Endothelial cell of umbilical vein (primary cell): Measurements from ENCODE around the gene HIP1. TPM values are rescaled to one million over a fixed set of nuclear protein-coding genes. Genes with fewer than 3 reads are reported as not detected.
"Not testable (repeated sequence)": the region's sequence is repeated elsewhere in the genome, so short reads cannot be mapped to it uniquely, and the experiment has no call there.

ENCODE experiments used
- BruUV-seq: library from RNA; stranded (reverse); fragments of 400-500 nt; replicated peaks from 2 replicates; lab custom pipeline; 2021; lab: Mats Ljungman, UMichigan
- CTCF ChIA-PET: fragments of 300-600, 350-600 bp; sonication (Branson Sonifier 250); formaldehyde crosslinking; loops from one replicate; lab custom pipeline; 2021; ENCODE audit warnings: antibody characterized with exemption, inconsistent platforms; lab: Charles Lee
- POLR2A ChIA-PET: fragments of 300-600, 350-600 bp; sonication (Branson Sonifier 250); formaldehyde crosslinking; loops from one replicate; lab custom pipeline; 2021; ENCODE audit warnings: antibody characterized with exemption, inconsistent platforms; lab: Charles Lee
- DNase-seq: peaks from one replicate; pipeline ENCODE4 v3.0.0-alpha.2; 2011; ENCODE audit warnings: low read depth, low spot score
- FAIRE-seq: peaks from 2 replicates; lab custom pipeline; 2011; peaks lifted over from hg19 to GRCh38; lab: Jason Lieb, UNC
- H2AFZ ChIP-seq: 2 replicates; pipeline ENCODE4 v1.6.0; 2012; ENCODE audit warnings: low read depth, low read length, control low read depth, inconsistent platforms
- H3K27ac ChIP-seq: 2 replicates; pipeline ENCODE4 v1.5.1; 2011; ENCODE audit warnings: low read depth, mild to moderate bottlenecking, control low read depth, low read length, moderate library complexity; ENCODE audit not compliant: insufficient read depth
- H3K27me3 ChIP-seq, 2 experiments: 2 replicates each; pipeline versions ENCODE4 v1.6.0 to v1.6.1; 2011; ENCODE audit warnings: low read length in 2 of 2, mixed read lengths in 1 of 2; ENCODE audit not compliant: control insufficient read depth in 2 of 2, insufficient read depth in 2 of 2
- H3K36me3 ChIP-seq, 2 experiments: 2 replicates in 1 of 2; 3 replicates in 1 of 2; pipeline ENCODE4 v1.5.1; 2011; ENCODE audit warnings: low read length in 2 of 2, mild to moderate bottlenecking in 1 of 2, moderate library complexity in 1 of 2; ENCODE audit not compliant: control insufficient read depth in 2 of 2, insufficient read depth in 2 of 2; ENCODE audit errors: extremely low read depth in 1 of 2
- H3K4me1 ChIP-seq: 3 replicates; pipeline ENCODE4 v1.5.1; 2011; ENCODE audit warnings: mild to moderate bottlenecking, low read length; ENCODE audit not compliant: control insufficient read depth, insufficient read depth; ENCODE audit errors: extremely low read depth
- H3K4me2 ChIP-seq: 2 replicates; pipeline ENCODE4 v1.6.1; 2011; ENCODE audit warnings: low read length, control low read depth, mixed read lengths; ENCODE audit not compliant: insufficient read depth
- H3K4me3 ChIP-seq, 3 experiments: fragments of 200-600 bp in 1 of 3; sonication (generic), shearing (Covaris generic) in 1 of 3; replicated peaks in 1 of 3; 2 replicates each; pipeline ENCODE4 v1.5.1; 2011 to 2016; ENCODE audit warnings: control low read depth in 3 of 3, low read length in 3 of 3, mild to moderate bottlenecking in 2 of 3, inconsistent platforms in 1 of 3, low read depth in 1 of 3, moderate library complexity in 1 of 3; ENCODE audit not compliant: insufficient read depth in 1 of 3
- H3K79me2 ChIP-seq: 2 replicates; pipeline ENCODE4 v1.6.0; 2012; ENCODE audit warnings: low read length, inconsistent platforms; ENCODE audit not compliant: control insufficient read depth, insufficient read depth
- H3K9ac ChIP-seq: replicated peaks from 2 replicates; pipeline ENCODE3; 2011; ENCODE audit warnings: low read length, control low read depth; ENCODE audit not compliant: insufficient read depth; ENCODE audit errors: extremely low read depth
- H3K9me1 ChIP-seq: replicated peaks from 3 replicates; pipeline ENCODE4 v1.6.0; 2011; ENCODE audit warnings: mild to moderate bottlenecking, low read length; ENCODE audit not compliant: control insufficient read depth, insufficient read depth; ENCODE audit errors: extremely low read depth
- H3K9me3 ChIP-seq: replicated peaks from 2 replicates; pipeline ENCODE4 v1.5.1; 2012; ENCODE audit warnings: low read length, inconsistent platforms; ENCODE audit not compliant: control insufficient read depth, insufficient read depth
- H4K20me1 ChIP-seq: replicated peaks from 2 replicates; pipeline ENCODE3; 2011; ENCODE audit warnings: mild to moderate bottlenecking, low read length; ENCODE audit not compliant: control insufficient read depth, insufficient read depth; ENCODE audit errors: extremely low read depth
- CTCF ChIP-seq, 2 donors: IDR thresholded peaks; 1 replicate in 1 of 2; 2 replicates in 1 of 2; pipeline ENCODE4 v1.5.1; 2011; ENCODE audit warnings: low read length in 2 of 2, mild to moderate bottlenecking in 2 of 2, moderate library complexity in 2 of 2, control low read depth in 1 of 2, inconsistent platforms in 1 of 2, low read depth in 1 of 2; ENCODE audit not compliant: insufficient read depth in 1 of 2; ENCODE audit errors: extremely low read depth in 1 of 2
- EZH2 ChIP-seq: IDR thresholded peaks from 2 replicates; pipeline ENCODE4 v1.6.1; 2012; ENCODE audit warnings: borderline replicate concordance, low read depth, mild to moderate bottlenecking, moderate library complexity, low read length, inconsistent platforms; ENCODE audit not compliant: severe bottlenecking
- GATA2 ChIP-seq: IDR thresholded peaks from 2 replicates; pipeline ENCODE4 v1.7.0; 2011; ENCODE audit warnings: low read depth, mild to moderate bottlenecking, moderate library complexity, mixed read lengths, low read length; ENCODE audit not compliant: insufficient read length, insufficient read depth
- JUN ChIP-seq: IDR thresholded peaks from 2 replicates; pipeline ENCODE4 v1.6.1; 2011; ENCODE audit warnings: borderline replicate concordance, low read depth; ENCODE audit not compliant: insufficient read length, insufficient read depth
- MYC ChIP-seq: IDR thresholded peaks from one replicate; pipeline ENCODE4 v1.6.1; 2011; ENCODE audit warnings: mild to moderate bottlenecking, low read depth, low read length
- dilution Hi-C: fragments of 300-500 bp; cut with MboI; formaldehyde crosslinking; loops from one replicate; pipeline ENCODE4 v1.15.0; 2019; ENCODE audit warnings: low sequenced_read_pairs; ENCODE audit not compliant: extremely low pct_ligation_motif_present
- intact Hi-C: fragments of 100-400 bp; cut with micrococcal nuclease; formaldehyde crosslinking; loops from one replicate; pipeline ENCODE4 v1.10.0; 2022
- polyA plus RNA-seq, 4 experiments: library from polyadenylated mRNA; depleted of rRNA in 3 of 4; stranded (reverse) in 3 of 4; unstranded in 1 of 4; fragments of >200 nt; gene quantifications; 2 replicates each; pipeline versions ENCODE4 v1.2.1 to v1.2.3, GENCODE V29; 2011 to 2012; ENCODE audit warnings: missing spikeins in 1 of 4
- total RNA-seq: library from RNA; stranded (reverse); gene quantifications from 2 replicates; pipeline ENCODE4 v1.2.3, GENCODE V29; 2021

The HIP1 gene
- total and polyA plus RNA-seq, 2 donors (not counting 3 experiments of a cell fraction or from before 2014, with no cell fraction given), result 23.7 to 47.6 TPM

- Histone ChIP-seq H3K27me3 (no peaks in the 10 kb centered on the region), H3K36me3 (no peaks in the 10 kb centered on the region), H3K9ac (no peak overlapping the region), H3K4me3 (no peak overlapping the region), H3K79me2 (no peaks in the 10 kb centered on the region), H3K4me1 (no peaks in the 10 kb centered on the region), H3K27ac (no peak overlapping the region), H3K4me2 (no peak overlapping the region), H2AFZ (no peak overlapping the region), H3K9me1 (no peaks in the 10 kb centered on the region), H4K20me1 (no peaks in the 10 kb centered on the region), H3K9me3 (no peaks in the 10 kb centered on the region)
- CTCF ChIA-PET, result interaction anchor here (0.6 to 2.8 kb wide), 27 partner anchors 9 to 310 kb away, joined by 3 to 25 read pairs (median 3); partner anchors contain the start of gene CCL26
- DNase-seq, result peak; percentile 58
- TF ChIP-seq CTCF (IDR thresholded peaks at IDR 0.05; ENCODE audit: extremely low read depth in 1 of 2, insufficient read depth in 1 of 2, low read depth in 1 of 2, low read length in 2 of 2) (peak; percentile 58 to 60), JUN (no peak), MYC (no peak), EZH2 (no peak), GATA2 (no peak)
- peak; percentile 95 for FAIRE-seq
- dilution Hi-C loops, result no loop called here
- intact Hi-C loops, result loop anchor here (1.0 kb wide), 1 partner anchor 258 kb away; no protein-coding TSS in a partner anchor
- no TSS peak for BruUV-seq
- POLR2A ChIA-PET, result no interaction called here
These were observed 23.7 kb upstream of the HIP1 start for GRCh38 chr7:75762350-75762917.

- H2AFZ ChIP-seq, H3K4me1 ChIP-seq, H3K9me1 ChIP-seq, BruUV-seq, H3K27ac ChIP-seq, H3K36me3 ChIP-seq, H3K79me2 ChIP-seq, H3K9ac ChIP-seq, POLR2A ChIA-PET, H3K27me3 ChIP-seq, H3K4me3 ChIP-seq, H3K9me3 ChIP-seq, dilution Hi-C loops, FAIRE-seq, H3K4me2 ChIP-seq, DNase-seq, H4K20me1 ChIP-seq: not testable (repeated sequence)
- intact Hi-C loops, result loop anchor here (1.0 kb wide), 1 partner anchor 258 kb away; no protein-coding TSS in a partner anchor
- CTCF ChIA-PET, result interaction anchor here (0.7 to 2.8 kb wide), 17 partner anchors 9 to 310 kb away, joined by 3 to 25 read pairs (median 4); partner anchors contain the start of gene CCL26
These were observed 23.1 kb upstream of the HIP1 start for GRCh38 chr7:75761801-75762200.
